BLaER1 treated with 17β-estradiol and CSF1 and Interleukin-3, amounts not matched to agents 10 nM and 100 nM (cell line): ENCODE results near the gene CDH23.

Experiments
- H3K27ac ChIP-seq, 11 experiments: shearing (Covaris generic); formaldehyde crosslinking; 2 replicates each; pipeline ENCODE4 v1.8.1; 2022
- H3K27me3 ChIP-seq, 11 experiments: shearing (Covaris generic); formaldehyde crosslinking; 2 replicates each; pipeline ENCODE4 v1.8.1; 2022
- H3K36me3 ChIP-seq, 11 experiments: shearing (Covaris generic); formaldehyde crosslinking; 2 replicates each; pipeline ENCODE4 v1.8.1; 2022
- H3K4me1 ChIP-seq, 10 experiments: shearing (Covaris generic); formaldehyde crosslinking; 2 replicates each; pipeline ENCODE4 v1.8.1; 2022
- H3K4me2 ChIP-seq, 11 experiments: shearing (Covaris generic); formaldehyde crosslinking; 2 replicates each; pipeline ENCODE4 v1.8.1; 2022
- H3K4me3 ChIP-seq, 10 experiments: shearing (Covaris generic); formaldehyde crosslinking; 2 replicates each; pipeline ENCODE4 v1.8.1; 2022
- H3K9ac ChIP-seq, 11 experiments: shearing (Covaris generic); formaldehyde crosslinking; 2 replicates each; pipeline ENCODE4 v1.8.1; 2022
- H3K9me3 ChIP-seq, 11 experiments: shearing (Covaris generic); formaldehyde crosslinking; replicated peaks in 1 of 11; 2 replicates each; pipeline ENCODE4 v1.8.1; 2022
- H4K20me1 ChIP-seq, 11 experiments: shearing (Covaris generic); formaldehyde crosslinking; 2 replicates each; pipeline ENCODE4 v1.8.1; 2022
- Cebpa-rat ChIP-seq, 11 experiments: shearing (Covaris generic); IDR thresholded peaks; 2 replicates each; pipeline ENCODE4 v1.8.1; 2022

Gene CDH23

DNA sequence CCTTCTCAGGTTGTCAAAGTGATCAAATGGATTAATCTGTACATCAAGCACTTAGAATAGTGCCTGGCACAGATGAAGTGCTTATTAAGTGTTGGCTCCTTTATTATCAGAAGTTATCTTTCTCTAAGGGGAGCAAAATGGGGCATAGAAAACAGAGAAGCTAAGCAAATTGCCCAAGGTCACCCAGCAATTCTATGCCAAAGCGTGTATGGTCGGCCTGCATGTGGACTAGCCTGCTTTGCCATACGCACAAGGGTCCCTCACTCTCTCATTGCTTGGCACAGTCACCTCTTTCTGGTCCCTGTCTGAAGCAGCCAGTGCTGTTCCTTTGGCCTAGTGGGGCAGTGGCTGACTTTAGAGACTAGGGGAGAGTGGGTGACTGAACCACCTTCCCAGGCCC is 45.3 kb downstream of the CDH23 start:
- H3K9ac ChIP-seq: no peak overlapping the region
- no peak overlapping the region for H3K27ac ChIP-seq
- H3K4me1 ChIP-seq: peaks cover 5 to 49% (median 18%) of the 10 kb centered on the region in 10 experiments
- no peaks in the 10 kb centered on the region for H3K36me3 ChIP-seq
- H4K20me1 ChIP-seq: no peaks in the 10 kb centered on the region; a peak in 1 of 22 replicates
- H3K27me3 ChIP-seq: no peaks in the 10 kb centered on the region
- TF ChIP-seq Cebpa-rat (IDR thresholded peaks at IDR 0.05): no peak
- H3K9me3 ChIP-seq: no peaks in the 10 kb centered on the region
- H3K4me3 ChIP-seq: no peak overlapping the region
- H3K4me2 ChIP-seq: no peak overlapping the region

DNA sequence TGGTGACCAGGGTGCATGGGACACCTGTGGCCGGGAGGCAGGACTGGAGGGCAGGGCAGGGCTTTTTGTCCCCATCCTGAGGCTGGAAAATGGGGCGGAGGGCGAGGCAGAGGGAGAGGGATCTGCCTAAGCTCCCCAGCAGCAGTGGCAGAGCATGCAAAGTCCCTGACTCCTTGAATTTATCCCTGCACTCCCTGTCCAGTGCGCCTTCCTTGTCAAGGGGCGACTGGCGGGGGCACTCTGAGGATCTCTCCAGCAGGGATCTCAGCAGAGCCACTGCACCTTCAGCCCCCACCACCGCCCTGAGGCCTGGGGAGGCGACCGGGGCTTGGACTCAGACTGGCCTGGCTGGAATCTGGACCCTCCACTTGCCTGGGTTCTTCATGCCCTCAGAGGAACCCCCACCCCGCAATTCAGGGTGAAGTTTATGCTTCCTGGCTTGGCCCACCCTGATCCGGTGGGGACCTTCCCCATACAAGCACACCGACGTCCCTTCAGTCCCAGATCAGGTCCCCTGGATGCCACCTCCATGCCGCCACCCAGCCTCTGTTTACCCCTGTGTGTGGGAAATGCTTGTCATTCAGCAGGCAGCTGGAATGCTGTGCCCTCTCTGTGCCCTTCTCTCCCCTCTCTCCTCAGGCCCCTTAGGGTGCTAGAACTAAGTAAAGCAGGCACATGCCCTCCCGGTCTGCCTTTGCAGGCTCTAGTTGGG is 46.3 kb downstream of the CDH23 start:
- Histone ChIP-seq H3K4me2 (no peak overlapping the region), H3K36me3 (no peaks in the 10 kb centered on the region), H3K4me3 (no peak overlapping the region), H3K4me1 (peaks cover 0 to 39% (median 8%) of the 10 kb centered on the region in 10 experiments; a peak in 15 of 20 replicates), H3K27me3 (no peaks in the 10 kb centered on the region), H3K27ac (0 out of 22 replicates have a peak overlapping the region, but pooled peaks of 1 of the 11 experiments have one; percentile 13), H3K9ac (no peak overlapping the region), H4K20me1 (no peaks in the 10 kb centered on the region; a peak in 1 of 22 replicates), H3K9me3 (no peaks in the 10 kb centered on the region)
- TF ChIP-seq Cebpa-rat (IDR thresholded peaks at IDR 0.05): no peak

DNA sequence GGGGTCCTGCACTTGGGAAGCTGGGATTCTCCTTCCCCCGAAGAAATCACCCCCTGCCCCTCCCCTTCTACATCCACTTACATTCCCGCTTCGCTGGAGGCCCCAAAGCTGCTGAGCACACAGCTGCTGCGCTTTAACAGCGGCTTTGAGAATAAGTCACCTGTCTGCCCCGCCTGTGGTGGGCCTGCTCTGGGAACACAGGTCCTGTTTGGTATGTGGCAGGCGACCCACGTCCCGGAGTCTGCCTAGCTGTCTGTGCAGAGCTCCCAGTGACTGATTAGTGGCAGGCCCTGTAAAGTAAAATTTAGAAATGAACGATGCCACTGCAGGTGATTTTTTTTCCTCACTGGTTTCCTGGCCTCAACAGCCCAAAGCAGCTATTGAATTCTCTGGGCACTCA is 47.0 kb downstream of the CDH23 start:
- no peak for TF ChIP-seq Cebpa-rat (IDR thresholded peaks at IDR 0.05)
- Histone ChIP-seq H4K20me1 (no peaks in the 10 kb centered on the region; a peak in 1 of 22 replicates), H3K4me2 (no peak overlapping the region), H3K4me1 (peaks cover 0 to 32% (median 7%) of the 10 kb centered on the region in 10 experiments; a peak in 11 of 20 replicates), H3K27ac (no peak overlapping the region), H3K36me3 (no peaks in the 10 kb centered on the region), H3K27me3 (no peaks in the 10 kb centered on the region), H3K9me3 (no peaks in the 10 kb centered on the region), H3K9ac (no peak overlapping the region), H3K4me3 (no peak overlapping the region)

DNA sequence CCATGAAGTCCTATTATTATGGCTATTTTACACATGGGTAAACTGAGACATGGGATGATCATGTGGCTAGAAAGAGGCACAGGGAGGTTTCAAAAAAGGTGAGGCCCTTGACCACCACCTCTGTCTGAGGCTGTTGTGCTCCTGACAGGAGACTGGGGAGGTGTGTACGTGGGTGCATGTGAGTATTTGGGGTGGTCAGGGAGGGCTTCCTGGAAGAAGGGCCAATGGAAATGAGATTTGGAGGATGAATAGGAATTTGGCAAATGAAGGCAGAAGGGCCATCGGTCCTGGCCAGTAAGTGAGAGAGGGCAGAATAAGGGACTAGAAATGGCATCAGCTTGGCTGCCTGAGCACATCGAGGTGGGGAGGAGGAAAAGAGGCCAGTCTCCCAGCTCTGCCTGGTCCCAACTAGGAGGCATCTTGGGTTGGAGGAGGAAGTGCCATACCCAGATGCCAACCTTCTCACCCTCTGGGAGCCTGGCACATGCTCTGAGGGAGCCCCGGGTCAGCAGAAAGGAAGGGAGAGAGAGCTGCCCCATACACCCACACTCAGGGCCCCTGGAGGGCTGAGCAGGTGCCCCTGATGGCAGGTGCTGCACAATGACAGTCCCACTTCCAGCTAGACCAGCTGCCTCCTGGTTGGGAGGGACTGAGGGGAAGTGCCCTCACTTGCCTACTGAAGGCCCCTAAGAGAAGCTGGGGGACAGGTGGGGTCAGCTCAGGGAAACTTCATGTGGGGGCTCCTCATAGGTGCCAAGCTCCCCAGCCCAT is 47.7 kb downstream of the CDH23 start:
- Histone ChIP-seq H3K27ac (no peak overlapping the region), H3K4me3 (no peak overlapping the region), H3K36me3 (no peaks in the 10 kb centered on the region), H3K9me3 (no peaks in the 10 kb centered on the region), H4K20me1 (no peaks in the 10 kb centered on the region; a peak in 1 of 22 replicates), H3K4me1 (peaks cover 0 to 24% (median 7%) of the 10 kb centered on the region in 10 experiments; a peak in 9 of 20 replicates), H3K4me2 (peak overlapping the region in 1 of 11 experiments; percentile 25; a peak in 1 of 22 replicates), H3K9ac (no peak overlapping the region), H3K27me3 (no peaks in the 10 kb centered on the region)
- no peak for TF ChIP-seq Cebpa-rat (IDR thresholded peaks at IDR 0.05)

DNA sequence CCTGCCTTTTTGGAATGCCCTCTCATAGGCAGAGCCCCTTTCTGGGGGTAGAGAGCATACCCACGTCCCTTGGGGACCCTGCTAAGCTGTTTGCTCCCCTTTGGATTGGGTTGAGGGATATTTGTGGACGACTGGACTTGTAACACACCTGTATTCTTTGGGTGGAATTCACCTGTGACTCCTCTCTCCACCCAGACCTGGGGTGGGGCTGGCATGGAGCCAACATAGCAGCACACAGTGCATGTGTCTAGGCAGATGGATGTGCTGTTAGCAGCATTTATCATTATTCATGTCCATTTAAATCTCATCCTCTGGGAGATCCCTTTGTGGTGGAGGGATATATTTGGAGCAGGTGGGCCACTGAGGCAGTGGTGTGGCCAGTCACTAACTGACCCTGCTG is 51.0 kb downstream of the CDH23 start:
- Histone ChIP-seq H3K9ac (no peak overlapping the region), H3K9me3 (no peaks in the 10 kb centered on the region), H3K4me2 (no peak overlapping the region), H3K4me3 (no peak overlapping the region), H3K27me3 (no peaks in the 10 kb centered on the region), H4K20me1 (peaks cover 0 to under 1% (median 0%) of the 10 kb centered on the region in 11 experiments; a peak in 2 of 22 replicates), H3K27ac (no peak overlapping the region), H3K36me3 (no peaks in the 10 kb centered on the region), H3K4me1 (peaks cover 0 to 9% (median 5%) of the 10 kb centered on the region in 10 experiments; a peak in 6 of 20 replicates)
- TF ChIP-seq Cebpa-rat (IDR thresholded peaks at IDR 0.05): no peak

DNA sequence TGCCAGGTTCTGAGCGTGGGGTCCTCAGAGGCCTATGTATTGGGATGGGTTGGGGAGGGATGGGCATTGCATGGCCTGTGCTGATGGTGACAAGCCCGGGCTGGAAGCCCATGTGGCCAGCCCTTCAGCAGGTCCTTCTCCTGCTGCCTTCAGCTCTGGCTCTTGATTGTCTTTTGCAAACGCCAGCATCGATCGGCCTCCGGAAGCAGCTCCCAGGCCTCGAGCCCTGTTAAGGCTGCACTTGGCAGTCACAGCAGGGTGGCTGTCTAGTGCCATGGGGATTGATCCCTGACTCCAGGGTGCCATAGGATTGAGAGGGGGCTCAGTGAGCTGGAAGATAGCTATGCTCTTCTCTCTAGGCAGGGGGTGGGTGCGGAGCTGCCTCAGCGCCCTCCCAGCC is 51.4 kb downstream of the CDH23 start:
- H3K36me3 ChIP-seq: no peaks in the 10 kb centered on the region
- H4K20me1 ChIP-seq: peaks cover 0 to 4% (median 0%) of the 10 kb centered on the region in 11 experiments; a peak in 2 of 22 replicates
- H3K27ac ChIP-seq: no peak overlapping the region
- no peak overlapping the region for H3K4me3 ChIP-seq
- TF ChIP-seq Cebpa-rat (IDR thresholded peaks at IDR 0.05): no peak
- H3K4me2 ChIP-seq: no peak overlapping the region
- H3K9me3 ChIP-seq: no peaks in the 10 kb centered on the region
- H3K9ac ChIP-seq: no peak overlapping the region
- H3K4me1 ChIP-seq: peaks cover 0 to 8% (median 5%) of the 10 kb centered on the region in 10 experiments; a peak in 6 of 20 replicates
- no peaks in the 10 kb centered on the region for H3K27me3 ChIP-seq

DNA sequence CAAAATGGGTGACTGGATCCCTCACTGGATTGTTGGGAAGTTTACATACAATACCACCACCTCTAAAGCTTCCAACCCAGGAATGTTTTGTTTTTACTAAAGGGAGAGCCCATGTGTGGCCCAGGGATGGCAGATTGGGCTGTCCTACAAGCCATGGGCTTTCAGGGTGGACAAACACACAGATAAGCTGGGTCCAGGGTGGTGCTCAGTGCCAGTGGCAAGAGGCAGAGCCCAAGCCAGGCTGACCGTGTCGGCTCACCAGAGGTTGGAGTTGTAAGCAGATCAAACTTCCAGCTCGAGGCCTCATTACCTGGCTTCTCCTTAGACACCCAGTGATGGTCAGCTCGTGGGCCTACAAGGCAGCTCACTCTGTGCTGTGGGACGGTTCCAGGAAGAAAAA is 52.3 kb downstream of the CDH23 start:
- H3K27ac ChIP-seq: no peak overlapping the region
- H3K27me3 ChIP-seq: no peaks in the 10 kb centered on the region
- H3K4me2 ChIP-seq: no peak overlapping the region
- H3K4me3 ChIP-seq: no peak overlapping the region
- peaks cover 0 to 8% (median 5%) of the 10 kb centered on the region in 10 experiments; a peak in 6 of 20 replicates for H3K4me1 ChIP-seq
- H4K20me1 ChIP-seq: peaks cover 0 to 4% (median 0%) of the 10 kb centered on the region in 11 experiments; a peak in 2 of 22 replicates
- H3K9ac ChIP-seq: no peak overlapping the region
- TF ChIP-seq Cebpa-rat (IDR thresholded peaks at IDR 0.05): no peak
- H3K9me3 ChIP-seq: no peaks in the 10 kb centered on the region
- no peaks in the 10 kb centered on the region for H3K36me3 ChIP-seq

DNA sequence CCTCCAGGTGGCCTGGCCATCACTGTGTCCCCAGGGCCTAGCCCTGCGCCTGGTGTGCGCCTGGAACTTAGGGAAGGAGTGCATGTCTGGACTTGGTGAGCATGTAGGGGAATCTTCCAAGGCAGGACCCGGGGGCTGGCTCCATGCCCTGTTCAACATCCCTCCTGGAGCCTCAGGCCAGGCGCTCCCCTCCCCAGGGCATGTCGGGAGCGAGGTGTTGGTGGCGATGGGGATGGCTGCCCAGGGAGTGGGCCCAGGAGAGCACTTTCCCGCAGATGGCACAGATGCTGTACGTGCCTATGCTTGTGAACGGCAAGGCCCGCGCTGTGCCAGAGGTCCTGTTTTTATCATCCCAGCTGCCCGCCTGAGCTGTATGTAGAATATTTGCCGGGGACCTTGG is 55.0 kb downstream of the CDH23 start:
- no peaks in the 10 kb centered on the region for H3K9me3 ChIP-seq
- H3K9ac ChIP-seq: no peak overlapping the region

DNA sequence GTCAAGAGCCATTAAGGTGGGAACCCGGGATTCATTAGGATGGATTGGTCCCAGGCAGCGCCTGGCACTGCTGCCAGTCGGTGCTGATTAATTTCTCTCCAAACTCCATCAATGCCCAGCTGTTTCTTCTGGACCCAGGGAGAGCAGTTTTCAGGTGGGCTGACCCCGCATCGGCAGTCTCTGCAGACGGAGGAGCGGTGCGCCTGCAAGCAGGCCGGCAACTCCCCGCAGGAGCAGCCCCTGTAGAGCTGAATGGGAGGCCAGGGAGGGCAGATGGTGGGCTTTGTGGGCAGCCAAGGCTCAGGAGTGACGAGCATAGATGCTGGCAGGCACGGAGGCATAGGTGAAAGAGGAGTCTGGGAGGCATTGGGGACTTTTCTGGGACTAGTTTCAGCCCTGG is 56.5 kb downstream of the CDH23 start:
- H3K36me3 ChIP-seq: no peaks in the 10 kb centered on the region
- TF ChIP-seq Cebpa-rat (IDR thresholded peaks at IDR 0.05): no peak

More for the DNA sequence above, 55.0 kb downstream of the CDH23 start:
- Histone ChIP-seq H3K27ac (no peak overlapping the region), H3K4me1 (no peaks in the 10 kb centered on the region), H3K4me2 (no peak overlapping the region), H3K36me3 (no peaks in the 10 kb centered on the region), H4K20me1 (peaks cover 0 to 4% (median 0%) of the 10 kb centered on the region in 11 experiments; a peak in 1 of 22 replicates), H3K27me3 (no peaks in the 10 kb centered on the region), H3K4me3 (no peak overlapping the region)
- no peak for TF ChIP-seq Cebpa-rat (IDR thresholded peaks at IDR 0.05)

More for the DNA sequence above, 56.5 kb downstream of the CDH23 start:
- Histone ChIP-seq H3K27ac (no peak overlapping the region), H3K4me2 (no peak overlapping the region), H3K4me1 (no peaks in the 10 kb centered on the region), H4K20me1 (peaks cover 0 to 4% (median 0%) of the 10 kb centered on the region in 11 experiments; a peak in 1 of 22 replicates), H3K9me3 (no peaks in the 10 kb centered on the region), H3K9ac (no peak overlapping the region), H3K27me3 (no peaks in the 10 kb centered on the region), H3K4me3 (no peak overlapping the region)
